Head of caudate nucleus (tissue), 42 donors: ENCODE results near the gene ZNF22.

Experiments
- DNase-seq, 42 donors: peaks; one replicate each; pipeline versions ENCODE4 v3.0.0 to v3.0.0-alpha.2; 2020 to 2021; ENCODE audit warnings: mixed read lengths in 7 of 42
- intact Hi-C: fragments of 100-400 bp; cut with DNase I; formaldehyde crosslinking; loops from one replicate; pipeline ENCODE4 v1.15.0; 2022

The ZNF22 gene

GRCh38 chr10:44974082-44974627, 26.6 kb upstream of the ZNF22 start:
- peak in 1 of 42 donors; percentile 35 for DNase-seq
- intact Hi-C loops = no loop called here

- intact Hi-C loops = loop anchor here (5.0 kb wide), 1 partner anchor 43 kb away; no protein-coding TSS in a partner anchor
- peak in 41 of 42 donors; percentile 52 to 88 (median 75) for DNase-seq
Measured at GRCh38 chr10:44974628-44975430, 25.9 kb upstream of the ZNF22 start.

- DNase-seq = peak in 1 of 42 donors; percentile 32
- intact Hi-C loops = loop anchor here (5.0 kb wide), 1 partner anchor 43 kb away; no protein-coding TSS in a partner anchor
Measured at GRCh38 chr10:44975431-44976331, 25.0 kb upstream of the ZNF22 start.

- DNase-seq = peak in 1 of 42 donors; percentile 30
- intact Hi-C loops = loop anchor here (5.0 kb wide), 1 partner anchor 44 kb away; no protein-coding TSS in a partner anchor
Measured at GRCh38 chr10:44976352-44977198, 24.1 kb upstream of the ZNF22 start.

GRCh38 chr10:44977287-44978212, 23.2 kb upstream of the ZNF22 start:
- DNase-seq = peak in 6 of 42 donors; percentile 7 to 40 (median 28)
- intact Hi-C loops = loop anchor here (5.0 kb wide), 1 partner anchor 45 kb away; no protein-coding TSS in a partner anchor

- intact Hi-C loops = loop anchor here (5.0 kb wide), 1 partner anchor 46 kb away; no protein-coding TSS in a partner anchor
- DNase-seq = peak in 4 of 42 donors; percentile 6 to 29 (median 18)
Measured at GRCh38 chr10:44978213-44978569, 22.5 kb upstream of the ZNF22 start.

GRCh38 chr10:44978570-44979280, 22.0 kb upstream of the ZNF22 start, which contains the start of gene DEPP1:
Gene DEPP1, minus strand, starts transcription at chr10:44978809. Its CDS starts 779 bp downstream, at chr10:44978030.
- DNase-seq = peak in 41 of 42 donors; percentile 56 to 93 (median 74)
- intact Hi-C loops = loop anchor here (5.0 kb wide), 1 partner anchor 46 kb away; no protein-coding TSS in a partner anchor

GRCh38 chr10:44979281-44980191, 21.2 kb upstream of the ZNF22 start:
- peak in 11 of 42 donors; percentile 6 to 42 (median 15) for DNase-seq
- intact Hi-C loops = loop anchor here (5.0 kb wide), 1 partner anchor 47 kb away; no protein-coding TSS in a partner anchor

- DNase-seq = peak in 7 of 42 donors; percentile 9 to 37 (median 18)
- intact Hi-C loops = no loop called here
Measured at GRCh38 chr10:44980309-44981171, 20.2 kb upstream of the ZNF22 start.

GRCh38 chr10:44981172-44982113, 19.3 kb upstream of the ZNF22 start:
- peak in 17 of 42 donors; percentile 15 to 83 (median 58) for DNase-seq
- intact Hi-C loops = no loop called here

GRCh38 chr10:44982114-44982460, 18.6 kb upstream of the ZNF22 start:
- intact Hi-C loops = no loop called here
- DNase-seq = peak in 6 of 42 donors; percentile 8 to 37 (median 16)

GRCh38 chr10:44982496-44982895, 18.2 kb upstream of the ZNF22 start:
- peak in 7 of 42 donors; percentile 4 to 35 (median 14) for DNase-seq
- intact Hi-C loops = no loop called here
